CD8-positive, alpha-beta memory T cell (primary cell): ENCODE measurements around the gene CAGE1. TPM values are rescaled to one million over a fixed set of nuclear protein-coding genes. Genes with fewer than 3 reads are reported as not detected.

Source experiments
- CTCF ChIA-PET: fragments of 350-600 bp; sonication (Branson Sonifier 250); formaldehyde crosslinking; loops from one replicate; lab custom pipeline; 2021; ENCODE audit warnings: antibody characterized with exemption; lab: Charles Lee
- POLR2A ChIA-PET: fragments of 350-600 bp; sonication (Branson Sonifier 250); formaldehyde crosslinking; loops from one replicate; lab custom pipeline; 2021; ENCODE audit warnings: antibody characterized with exemption; lab: Charles Lee
- DNase-seq, 5 donors: peaks; one replicate each; pipeline versions ENCODE4 v3.0.0 to v3.0.0-alpha.2; 2020 to 2022; ENCODE audit warnings: mixed read lengths in 1 of 5
- H3K27ac ChIP-seq: one replicate; pipeline ENCODE4 v1.7.0; 2013; ENCODE audit warnings: low read depth, mild to moderate bottlenecking, low read length, moderate library complexity
- H3K27me3 ChIP-seq: 2 replicates; pipeline ENCODE4 v1.7.0; 2013; ENCODE audit warnings: low read length, mild to moderate bottlenecking; ENCODE audit not compliant: insufficient read depth, poor library complexity, severe bottlenecking
- H3K36me3 ChIP-seq: 2 replicates; pipeline ENCODE4 v1.7.0; 2013; ENCODE audit warnings: mild to moderate bottlenecking, low read length, moderate library complexity; ENCODE audit not compliant: insufficient read depth
- H3K4me1 ChIP-seq: 2 replicates; pipeline ENCODE4 v1.7.0; 2013; ENCODE audit warnings: mild to moderate bottlenecking, low read length, moderate library complexity; ENCODE audit not compliant: insufficient read depth
- H3K4me3 ChIP-seq: 2 replicates; pipeline ENCODE4 v1.7.0; 2013; ENCODE audit warnings: mild to moderate bottlenecking, low read length
- H3K9me3 ChIP-seq: 2 replicates; pipeline ENCODE4 v1.7.0; 2013; ENCODE audit warnings: mild to moderate bottlenecking, low read length
- H3K27ac Mint-ChIP-seq, 8 donors: one replicate each; pipeline ENCODE4 v1.8.0; 2020 to 2021; ENCODE audit warnings: mixed read lengths in 8 of 8, mild to moderate bottlenecking in 6 of 8, inconsistent platforms in 3 of 8, moderate library complexity in 3 of 8
- H3K27me3 Mint-ChIP-seq, 2 donors: one replicate each; pipeline ENCODE4 v1.8.0; 2020 to 2021; ENCODE audit warnings: mixed read lengths in 2 of 2, mild to moderate bottlenecking in 1 of 2, moderate library complexity in 1 of 2
- H3K36me3 Mint-ChIP-seq, 3 donors: one replicate each; pipeline ENCODE4 v1.8.0; 2020 to 2021; ENCODE audit warnings: mixed read lengths in 3 of 3, inconsistent platforms in 1 of 3, mild to moderate bottlenecking in 1 of 3
- H3K4me1 Mint-ChIP-seq, 3 donors: one replicate each; pipeline ENCODE4 v1.8.0; 2020 to 2021; ENCODE audit warnings: mixed read lengths in 3 of 3, inconsistent platforms in 1 of 3, mild to moderate bottlenecking in 1 of 3
- H3K4me3 Mint-ChIP-seq, 7 donors: one replicate each; pipeline ENCODE4 v1.8.0; 2020 to 2021; ENCODE audit warnings: mixed read lengths in 7 of 7, mild to moderate bottlenecking in 6 of 7, moderate library complexity in 4 of 7, inconsistent platforms in 2 of 7
- H3K9me3 Mint-ChIP-seq, 5 donors: one replicate each; pipeline ENCODE4 v1.8.0; 2020 to 2022; ENCODE audit warnings: mixed read lengths in 5 of 5, mild to moderate bottlenecking in 3 of 5, moderate library complexity in 2 of 5, inconsistent platforms in 1 of 5
- polyA plus RNA-seq: library from polyadenylated mRNA; unstranded; fragments of 300-500 nt; fragmentation: Illumina TruSeq; gene quantifications from one replicate; pipeline ENCODE4 v1.2.3, GENCODE V29; 2021
- total RNA-seq, 2 experiments: library from RNA; stranded (reverse); gene quantifications; one replicate each; pipeline ENCODE4 v1.2.3, GENCODE V29; 2021

Gene CAGE1
- total and polyA plus RNA-seq, 3 experiments from 2014 or later = 0.18 TPM; not detected in 2

DNA sequence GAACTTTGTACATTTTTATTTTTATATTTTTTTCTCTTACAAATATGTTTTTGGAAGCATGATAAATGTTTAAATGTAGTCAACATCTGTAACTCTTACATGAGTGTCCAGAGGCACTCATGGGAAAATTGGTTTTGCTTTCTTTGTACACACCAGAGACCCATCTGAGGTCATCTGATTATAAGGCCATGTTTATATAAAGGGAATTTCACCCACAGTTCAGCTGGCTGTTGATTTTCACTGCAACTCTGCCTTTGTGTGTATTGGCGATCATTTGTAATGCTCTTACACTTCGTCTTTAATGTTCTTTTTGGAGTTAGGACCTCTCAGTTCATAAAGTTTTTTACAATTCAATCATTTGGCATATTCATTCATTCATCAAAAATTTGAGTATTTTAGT lies 28.1 kb upstream of the CAGE1 start:
- Histone ChIP-seq H3K27me3 (no peaks in the 10 kb centered on the region), H3K4me3 (no peak overlapping the region), H3K27ac (no peak overlapping the region), H3K9me3 (no peaks in the 10 kb centered on the region), H3K36me3 (peaks cover 33% of the 10 kb centered on the region), H3K4me1 (no peaks in the 10 kb centered on the region)
- peak overlapping the region in 1 of 8 donors; percentile 61 for H3K27ac Mint-ChIP-seq
- ChIA-PET CTCF (no interaction called here), POLR2A (no interaction called here)
- DNase-seq = no peak
- H3K9me3 Mint-ChIP-seq = no peaks in the 10 kb centered on the region
- peaks cover 14 to 65% (median 27%) of the 10 kb centered on the region in 3 donors for H3K36me3 Mint-ChIP-seq
- H3K4me1 Mint-ChIP-seq = no peaks in the 10 kb centered on the region
- no peak overlapping the region for H3K4me3 Mint-ChIP-seq
- H3K27me3 Mint-ChIP-seq = no peaks in the 10 kb centered on the region

DNA sequence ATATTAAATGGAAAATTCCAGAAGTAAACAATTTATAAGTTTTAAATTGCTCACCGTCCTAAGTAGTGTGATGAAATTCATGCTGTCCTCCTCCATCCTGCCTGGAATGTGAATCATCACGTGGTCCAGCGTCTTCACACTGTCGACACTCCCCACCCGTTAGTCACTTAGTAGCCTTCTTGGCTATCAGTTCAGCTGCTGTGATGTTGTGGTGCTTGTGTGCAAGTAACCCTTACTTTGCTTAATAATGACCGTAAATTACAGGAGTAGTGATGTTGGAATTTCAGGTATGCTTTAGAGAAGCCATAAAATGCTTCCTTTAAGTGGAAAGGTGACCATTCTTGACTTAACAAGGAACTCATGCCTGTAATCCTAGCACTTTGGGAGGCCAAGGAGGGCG lies 25.3 kb upstream of the CAGE1 start:
- H3K9me3 Mint-ChIP-seq = no peaks in the 10 kb centered on the region
- Histone ChIP-seq H3K4me3 (no peak overlapping the region), H3K27ac (no peak overlapping the region), H3K4me1 (no peaks in the 10 kb centered on the region), H3K36me3 (peaks cover 51% of the 10 kb centered on the region), H3K27me3 (no peaks in the 10 kb centered on the region), H3K9me3 (no peaks in the 10 kb centered on the region)
- ChIA-PET CTCF (no interaction called here), POLR2A (no interaction called here)
- peaks cover 14 to 85% (median 40%) of the 10 kb centered on the region in 3 donors for H3K36me3 Mint-ChIP-seq
- H3K4me1 Mint-ChIP-seq = no peaks in the 10 kb centered on the region
- H3K27ac Mint-ChIP-seq = no peak overlapping the region
- H3K4me3 Mint-ChIP-seq = no peak overlapping the region
- DNase-seq = no peak
- H3K27me3 Mint-ChIP-seq = no peaks in the 10 kb centered on the region

DNA sequence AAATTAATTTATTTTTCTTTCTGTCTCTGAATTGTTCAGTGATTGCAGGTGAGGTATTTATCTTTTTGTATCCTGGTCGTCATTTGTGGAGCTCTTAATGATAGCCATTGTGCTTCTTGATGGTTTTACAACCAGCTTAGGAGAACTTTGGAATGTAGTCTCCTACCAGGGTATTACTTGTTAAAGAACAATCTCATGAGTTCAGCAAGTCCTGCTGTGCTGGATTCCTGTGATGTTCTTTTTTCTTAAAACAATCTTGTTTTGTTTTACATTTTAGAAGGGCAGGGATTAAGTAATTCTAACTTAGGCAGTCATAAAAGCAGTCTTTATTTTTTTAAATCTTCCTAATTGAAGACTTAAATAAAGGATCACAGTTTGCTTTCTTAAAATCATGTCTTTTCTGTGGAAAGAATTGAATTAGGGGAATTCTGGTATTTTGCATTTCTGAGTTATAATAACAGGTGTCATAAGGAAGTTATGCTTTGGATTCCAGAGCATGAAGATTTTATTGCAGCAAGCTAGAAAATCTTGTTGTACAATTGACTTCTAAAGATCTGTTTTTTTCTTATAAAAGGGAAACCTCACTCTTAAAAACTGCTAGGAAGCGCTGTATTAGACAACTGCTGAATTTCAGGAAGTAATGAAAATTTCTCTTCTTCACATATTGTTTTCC lies 23.7 kb upstream of the CAGE1 start:
- no peak overlapping the region for H3K4me3 ChIP-seq
- ChIA-PET CTCF (no interaction called here), POLR2A (no interaction called here)
- Mint-ChIP-seq H3K4me3 (no peak overlapping the region), H3K36me3 (peaks cover 8 to 83% (median 38%) of the 10 kb centered on the region in 3 donors), H3K27ac (peak overlapping the region in 1 of 8 donors; percentile 17), H3K4me1 (no peaks in the 10 kb centered on the region), H3K27me3 (no peaks in the 10 kb centered on the region), H3K9me3 (no peaks in the 10 kb centered on the region)
- no peaks in the 10 kb centered on the region for H3K4me1 ChIP-seq
- no peak for DNase-seq
- H3K36me3 ChIP-seq = peaks cover 51% of the 10 kb centered on the region
- H3K27me3 ChIP-seq = no peaks in the 10 kb centered on the region
- H3K9me3 ChIP-seq = no peaks in the 10 kb centered on the region
- no peak overlapping the region for H3K27ac ChIP-seq

DNA sequence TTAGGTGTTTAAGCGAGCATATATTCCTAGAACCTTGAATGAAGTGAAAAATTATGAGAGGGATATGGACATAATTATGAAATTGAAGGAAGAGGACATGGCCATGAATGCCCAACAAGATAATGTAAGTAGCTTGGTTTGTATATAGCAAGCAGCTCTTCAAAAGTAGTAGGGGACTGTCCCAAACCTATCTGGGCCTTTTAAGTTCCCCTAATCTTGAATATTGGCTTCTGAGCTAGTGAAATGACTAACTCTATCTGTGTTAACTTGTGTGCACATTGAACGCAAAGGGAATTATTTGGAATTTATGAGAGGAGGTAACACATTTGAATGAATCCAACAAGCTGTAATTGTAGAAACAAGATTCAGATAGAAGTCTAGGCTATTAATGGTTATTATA lies 21.8 kb upstream of the CAGE1 start:
- no peaks in the 10 kb centered on the region for H3K4me1 Mint-ChIP-seq
- peaks cover 3 to 83% (median 40%) of the 10 kb centered on the region in 3 donors for H3K36me3 Mint-ChIP-seq
- no peaks in the 10 kb centered on the region for H3K4me1 ChIP-seq
- H3K36me3 ChIP-seq = peaks cover 54% of the 10 kb centered on the region
- peak overlapping the region in 1 of 8 donors; percentile 59 for H3K27ac Mint-ChIP-seq
- no peaks in the 10 kb centered on the region for H3K27me3 ChIP-seq
- DNase-seq = no peak
- no peaks in the 10 kb centered on the region for H3K27me3 Mint-ChIP-seq
- H3K27ac ChIP-seq = no peak overlapping the region
- ChIA-PET CTCF (no interaction called here), POLR2A (no interaction called here)
- no peaks in the 10 kb centered on the region for H3K9me3 Mint-ChIP-seq
- no peak overlapping the region for H3K4me3 ChIP-seq
- H3K9me3 ChIP-seq = no peaks in the 10 kb centered on the region
- no peak overlapping the region for H3K4me3 Mint-ChIP-seq

DNA sequence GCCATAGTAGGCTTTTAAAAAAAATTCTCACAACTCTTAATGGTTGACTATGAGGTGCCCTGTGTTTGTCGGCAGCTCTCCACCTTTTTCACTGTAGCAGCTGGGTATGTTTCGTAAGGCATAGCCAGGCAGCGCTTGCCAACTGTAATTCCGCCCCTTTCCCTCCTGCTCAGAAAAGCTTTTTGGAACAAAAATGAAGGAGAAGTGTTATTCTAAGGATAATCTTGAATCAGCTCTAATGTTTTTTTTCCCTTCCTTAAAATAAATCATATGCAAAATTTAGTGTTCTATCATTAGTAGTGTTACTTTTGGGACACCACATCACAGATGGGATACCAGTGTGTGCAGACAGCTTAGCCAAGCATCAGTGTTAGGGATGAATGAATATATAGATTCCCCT lies 21.3 kb upstream of the CAGE1 start:
- H3K9me3 Mint-ChIP-seq = no peaks in the 10 kb centered on the region
- Histone ChIP-seq H3K36me3 (peaks cover 52% of the 10 kb centered on the region), H3K9me3 (no peaks in the 10 kb centered on the region), H3K27ac (no peak overlapping the region), H3K27me3 (no peaks in the 10 kb centered on the region), H3K4me3 (no peak overlapping the region), H3K4me1 (no peaks in the 10 kb centered on the region)
- no peaks in the 10 kb centered on the region for H3K27me3 Mint-ChIP-seq
- ChIA-PET CTCF (no interaction called here), POLR2A (no interaction called here)
- H3K4me1 Mint-ChIP-seq = no peaks in the 10 kb centered on the region
- H3K27ac Mint-ChIP-seq = peak overlapping the region in 1 of 8 donors; percentile 59
- H3K4me3 Mint-ChIP-seq = no peak overlapping the region
- DNase-seq = no peak
- peaks cover 3 to 82% (median 42%) of the 10 kb centered on the region in 3 donors for H3K36me3 Mint-ChIP-seq

DNA sequence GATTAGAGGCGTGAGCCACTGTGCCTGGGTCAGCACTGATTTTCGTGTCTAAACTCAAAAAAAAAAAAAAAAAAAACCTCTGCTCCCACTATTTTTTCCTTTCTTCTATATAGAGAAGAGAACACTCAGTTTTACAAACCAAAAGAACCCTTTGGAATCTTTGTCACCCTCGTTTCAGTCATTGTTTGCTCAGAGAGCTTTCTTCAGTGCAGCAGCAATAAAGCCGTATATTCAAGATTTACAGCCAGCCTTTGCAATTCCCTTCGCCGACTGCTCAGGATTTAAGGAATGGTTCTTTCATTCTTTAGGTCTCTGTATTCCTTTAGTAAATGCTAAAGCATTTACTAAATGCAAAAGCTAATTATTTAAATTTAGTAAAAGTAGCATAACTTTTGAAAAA lies 20.2 kb upstream of the CAGE1 start:
- H3K36me3 ChIP-seq = peaks cover 44% of the 10 kb centered on the region
- no peaks in the 10 kb centered on the region for H3K27me3 Mint-ChIP-seq
- no peak for DNase-seq
- ChIA-PET CTCF (no interaction called here), POLR2A (no interaction called here)
- H3K4me3 ChIP-seq = no peak overlapping the region
- H3K9me3 Mint-ChIP-seq = no peaks in the 10 kb centered on the region
- H3K27ac Mint-ChIP-seq = no peak overlapping the region
- no peak overlapping the region for H3K4me3 Mint-ChIP-seq
- no peaks in the 10 kb centered on the region for H3K9me3 ChIP-seq
- no peaks in the 10 kb centered on the region for H3K4me1 ChIP-seq
- no peaks in the 10 kb centered on the region for H3K27me3 ChIP-seq
- no peaks in the 10 kb centered on the region for H3K4me1 Mint-ChIP-seq
- H3K36me3 Mint-ChIP-seq = peaks cover 3 to 82% (median 47%) of the 10 kb centered on the region in 3 donors
- no peak overlapping the region for H3K27ac ChIP-seq

DNA sequence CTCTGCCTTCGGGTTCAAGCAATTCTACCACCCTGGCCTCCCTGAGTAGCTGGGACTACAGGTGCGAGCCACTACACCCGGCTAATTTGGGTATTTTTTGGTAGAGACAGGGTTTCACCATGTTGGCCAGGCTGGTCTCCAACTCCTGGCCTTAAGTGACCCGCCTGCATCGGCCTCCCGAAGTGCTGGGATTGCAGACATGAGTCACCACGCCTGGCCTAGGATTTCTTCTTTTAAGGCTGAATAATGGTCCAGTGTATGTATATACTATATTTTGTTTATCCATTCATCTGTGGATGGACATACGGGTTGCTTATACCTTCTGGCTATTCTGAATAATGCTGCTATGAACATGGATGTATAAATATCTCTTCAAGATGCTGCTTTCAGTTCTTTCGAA lies 17.2 kb upstream of the CAGE1 start:
- no peaks in the 10 kb centered on the region for H3K27me3 ChIP-seq
- peaks cover 4 to 84% (median 49%) of the 10 kb centered on the region in 3 donors for H3K36me3 Mint-ChIP-seq
- POLR2A ChIA-PET = no interaction called here

DNA sequence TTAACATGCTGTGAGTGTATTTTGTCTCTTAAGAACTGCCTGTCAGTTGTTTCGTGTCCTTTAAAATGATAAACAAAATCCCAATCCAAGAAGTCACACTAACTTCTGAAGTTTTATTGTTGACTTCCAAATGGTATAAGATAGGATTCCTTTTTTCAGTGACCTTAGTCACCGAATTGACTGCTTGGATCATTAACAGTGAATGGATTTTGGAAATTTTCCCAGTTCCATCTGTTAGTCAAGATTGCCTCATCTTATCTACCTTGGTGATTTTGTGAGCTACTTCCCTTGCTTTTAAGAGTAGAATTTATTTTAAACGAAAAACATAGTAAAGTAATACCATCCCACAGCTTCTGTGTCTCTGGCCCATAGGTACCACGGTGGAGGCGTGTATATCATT lies 15.0 kb upstream of the CAGE1 start:
- no peak for DNase-seq
- Mint-ChIP-seq H3K27ac (no peak overlapping the region), H3K27me3 (no peaks in the 10 kb centered on the region), H3K9me3 (no peaks in the 10 kb centered on the region), H3K4me1 (peaks cover 0 to 2% (median under 1%) of the 10 kb centered on the region in 3 donors), H3K36me3 (peaks cover 8 to 83% (median 43%) of the 10 kb centered on the region in 3 donors), H3K4me3 (no peak overlapping the region)
- Histone ChIP-seq H3K4me3 (no peak overlapping the region), H3K9me3 (no peaks in the 10 kb centered on the region), H3K4me1 (no peaks in the 10 kb centered on the region), H3K27me3 (no peaks in the 10 kb centered on the region), H3K27ac (no peak overlapping the region), H3K36me3 (peaks cover 50% of the 10 kb centered on the region)
- ChIA-PET POLR2A (no interaction called here), CTCF (no interaction called here)

More for the DNA sequence above, 17.2 kb upstream of the CAGE1 start:
- H3K4me1 Mint-ChIP-seq = no peaks in the 10 kb centered on the region
- H3K4me3 Mint-ChIP-seq = no peak overlapping the region
- no peaks in the 10 kb centered on the region for H3K9me3 ChIP-seq
- no peak for DNase-seq
- H3K4me3 ChIP-seq = no peak overlapping the region
- H3K27ac Mint-ChIP-seq = peak overlapping the region in 1 of 8 donors; percentile 16
- no peaks in the 10 kb centered on the region for H3K4me1 ChIP-seq
- H3K9me3 Mint-ChIP-seq = no peaks in the 10 kb centered on the region
- CTCF ChIA-PET = no interaction called here
- H3K27ac ChIP-seq = no peak overlapping the region
- H3K36me3 ChIP-seq = peaks cover 58% of the 10 kb centered on the region
- H3K27me3 Mint-ChIP-seq = no peaks in the 10 kb centered on the region
